ENCODE data around the gene ATG16L2. TPM values are rescaled to one million over a fixed set of nuclear protein-coding genes. Genes with fewer than 3 reads are reported as not detected.

The ATG16L2 gene
- total and polyA plus RNA-seq, 2 donors (not counting 3 experiments of a cell fraction or from before 2014, with no cell fraction given): 26.5 to 30.5 TPM

GRCh38 chr11:72767203-72768062 lies 46.8 kb upstream of the ATG16L2 start:
- dilution Hi-C loops (cut with MboI; ENCODE audit: extremely low pct_ligation_motif_present, low sequenced_read_pairs): no loop called here
- H3K27me3 ChIP-seq (ENCODE audit: control insufficient read depth in 2 of 2, insufficient read depth in 2 of 2, low read length in 2 of 2): no peaks in the 10 kb centered on the region

More at GRCh38 chr11:72767203-72768062, 46.8 kb upstream of the ATG16L2 start:
- FAIRE-seq (no peak), DNase-seq (ENCODE audit: low read depth, low spot score) (no peak)
- no peak overlapping the region for H3K4me3 ChIP-seq (replicated peaks in 1 of 3; ENCODE audit: insufficient read depth in 1 of 3, low read depth in 1 of 3, low read length in 3 of 3)
- no peaks in the 10 kb centered on the region for H3K9me1 ChIP-seq (replicated peaks; ENCODE audit: control insufficient read depth, extremely low read depth, insufficient read depth, low read length)
- TF ChIP-seq MYC (IDR thresholded peaks at IDR 0.05; ENCODE audit: low read depth, low read length): no peak
- no peak for TF ChIP-seq CTCF (IDR thresholded peaks at IDR 0.05; ENCODE audit: extremely low read depth in 1 of 2, insufficient read depth in 1 of 2, low read depth in 1 of 2, low read length in 2 of 2)
- no peak for TF ChIP-seq FOS (IDR thresholded peaks at IDR 0.05; ENCODE audit: borderline replicate concordance, insufficient read depth, low read length)
- no peak for TF ChIP-seq MAX (IDR thresholded peaks at IDR 0.05; ENCODE audit: insufficient read depth, insufficient read length)
- TF ChIP-seq JUN (IDR thresholded peaks at IDR 0.05; ENCODE audit: borderline replicate concordance, insufficient read depth, insufficient read length, low read depth): no peak
- TF ChIP-seq POLR2AphosphoS5 (IDR thresholded peaks at IDR 0.05; ENCODE audit: insufficient read depth, low read depth, low read length): no peak
- no peak for TF ChIP-seq GATA2 (IDR thresholded peaks at IDR 0.05; ENCODE audit: insufficient read depth, insufficient read length, low read depth, low read length)
- TF ChIP-seq EZH2 (IDR thresholded peaks at IDR 0.05; ENCODE audit: borderline replicate concordance, low read depth, low read length, severe bottlenecking): no peak
- TF ChIP-seq POLR2A (IDR thresholded peaks at IDR 0.05; ENCODE audit: low read depth, low read length): no peak
- POLR2A ChIA-PET: no interaction called here
- no peak overlapping the region for H3K27ac ChIP-seq (ENCODE audit: insufficient read depth, low read depth, low read length)
- no TSS peak for BruUV-seq (replicated peaks)
- no peak overlapping the region for H2AFZ ChIP-seq (ENCODE audit: low read depth, low read length)
- intact Hi-C loops (cut with micrococcal nuclease): no loop called here
- no peak overlapping the region for H3K9ac ChIP-seq (replicated peaks; ENCODE audit: extremely low read depth, insufficient read depth, low read length)
- no peaks in the 10 kb centered on the region for H4K20me1 ChIP-seq (replicated peaks; ENCODE audit: control insufficient read depth, extremely low read depth, insufficient read depth, low read length)
- CTCF ChIA-PET: no interaction called here
- no peaks in the 10 kb centered on the region for H3K79me2 ChIP-seq (ENCODE audit: control insufficient read depth, insufficient read depth, low read length)
- no peak overlapping the region for H3K4me2 ChIP-seq (ENCODE audit: insufficient read depth, low read length)
- H3K36me3 ChIP-seq (ENCODE audit: control insufficient read depth in 2 of 2, extremely low read depth in 1 of 2, insufficient read depth in 2 of 2, low read length in 2 of 2): no peaks in the 10 kb centered on the region
- H3K4me1 ChIP-seq (ENCODE audit: control insufficient read depth, extremely low read depth, insufficient read depth, low read length): no peaks in the 10 kb centered on the region
- no peaks in the 10 kb centered on the region for H3K9me3 ChIP-seq (replicated peaks; ENCODE audit: control insufficient read depth, insufficient read depth, low read length)

Data from endothelial cell of umbilical vein (primary cell).